PC-3 (cell line): ENCODE measurements around the gene AGMAT.

ENCODE experiments used
- CTCF ChIP-seq: fragments of 300-600 bp; sonication (generic); conservative IDR thresholded peaks from 2 replicates; pipeline ENCODE4 v1.5.1; 2017; ENCODE audit warnings: antibody characterized with exemption, low read depth, mild to moderate bottlenecking, low read length
- EZH2 ChIP-seq: fragments of 300-600 bp; sonication (generic); IDR thresholded peaks from one replicate; pipeline ENCODE4 v1.6.1; 2017; ENCODE audit warnings: antibody characterized with exemption, mild to moderate bottlenecking, low read length; ENCODE audit not compliant: unreplicated experiment
- EZH2phosphoT487 ChIP-seq: fragments of 300-600 bp; sonication (generic); IDR thresholded peaks from 2 replicates; pipeline ENCODE4 v1.6.1; 2018; ENCODE audit warnings: mild to moderate bottlenecking, antibody characterized with exemption, low read length, borderline replicate concordance

- TF ChIP-seq CTCF = no peak
- no peak for TF ChIP-seq EZH2phosphoT487
- TF ChIP-seq EZH2 = no peak
Observed at GRCh38 chr1:15571266-15571665, 13.6 kb downstream of the AGMAT start.
